Endothelial cell of umbilical vein (primary cell): ENCODE measurements around the gene GALNT13. TPM values are rescaled to one million over a fixed set of nuclear protein-coding genes. Genes with fewer than 3 reads are reported as not detected.

Experiments
- BruUV-seq: library from RNA; stranded (reverse); fragments of 400-500 nt; replicated peaks from 2 replicates; lab custom pipeline; 2021; lab: Mats Ljungman, UMichigan
- CTCF ChIA-PET: fragments of 300-600, 350-600 bp; sonication (Branson Sonifier 250); formaldehyde crosslinking; loops from one replicate; lab custom pipeline; 2021; ENCODE audit warnings: antibody characterized with exemption, inconsistent platforms; lab: Charles Lee
- POLR2A ChIA-PET: fragments of 300-600, 350-600 bp; sonication (Branson Sonifier 250); formaldehyde crosslinking; loops from one replicate; lab custom pipeline; 2021; ENCODE audit warnings: antibody characterized with exemption, inconsistent platforms; lab: Charles Lee
- DNase-seq: peaks from one replicate; pipeline ENCODE4 v3.0.0-alpha.2; 2011; ENCODE audit warnings: low read depth, low spot score
- FAIRE-seq: peaks from 2 replicates; lab custom pipeline; 2011; peaks lifted over from hg19 to GRCh38; lab: Jason Lieb, UNC
- H2AFZ ChIP-seq: 2 replicates; pipeline ENCODE4 v1.6.0; 2012; ENCODE audit warnings: low read depth, low read length, control low read depth, inconsistent platforms
- H3K27ac ChIP-seq: 2 replicates; pipeline ENCODE4 v1.5.1; 2011; ENCODE audit warnings: low read depth, mild to moderate bottlenecking, control low read depth, low read length, moderate library complexity; ENCODE audit not compliant: insufficient read depth
- H3K27me3 ChIP-seq, 2 experiments: 2 replicates each; pipeline versions ENCODE4 v1.6.0 to v1.6.1; 2011; ENCODE audit warnings: low read length in 2 of 2, mixed read lengths in 1 of 2; ENCODE audit not compliant: control insufficient read depth in 2 of 2, insufficient read depth in 2 of 2
- H3K36me3 ChIP-seq, 2 experiments: 2 replicates in 1 of 2; 3 replicates in 1 of 2; pipeline ENCODE4 v1.5.1; 2011; ENCODE audit warnings: low read length in 2 of 2, mild to moderate bottlenecking in 1 of 2, moderate library complexity in 1 of 2; ENCODE audit not compliant: control insufficient read depth in 2 of 2, insufficient read depth in 2 of 2; ENCODE audit errors: extremely low read depth in 1 of 2
- H3K4me1 ChIP-seq: 3 replicates; pipeline ENCODE4 v1.5.1; 2011; ENCODE audit warnings: mild to moderate bottlenecking, low read length; ENCODE audit not compliant: control insufficient read depth, insufficient read depth; ENCODE audit errors: extremely low read depth
- H3K4me2 ChIP-seq: 2 replicates; pipeline ENCODE4 v1.6.1; 2011; ENCODE audit warnings: low read length, control low read depth, mixed read lengths; ENCODE audit not compliant: insufficient read depth
- H3K4me3 ChIP-seq, 3 experiments: fragments of 200-600 bp in 1 of 3; sonication (generic), shearing (Covaris generic) in 1 of 3; replicated peaks in 1 of 3; 2 replicates each; pipeline ENCODE4 v1.5.1; 2011 to 2016; ENCODE audit warnings: control low read depth in 3 of 3, low read length in 3 of 3, mild to moderate bottlenecking in 2 of 3, inconsistent platforms in 1 of 3, low read depth in 1 of 3, moderate library complexity in 1 of 3; ENCODE audit not compliant: insufficient read depth in 1 of 3
- H3K79me2 ChIP-seq: 2 replicates; pipeline ENCODE4 v1.6.0; 2012; ENCODE audit warnings: low read length, inconsistent platforms; ENCODE audit not compliant: control insufficient read depth, insufficient read depth
- H3K9ac ChIP-seq: replicated peaks from 2 replicates; pipeline ENCODE3; 2011; ENCODE audit warnings: low read length, control low read depth; ENCODE audit not compliant: insufficient read depth; ENCODE audit errors: extremely low read depth
- H3K9me1 ChIP-seq: replicated peaks from 3 replicates; pipeline ENCODE4 v1.6.0; 2011; ENCODE audit warnings: mild to moderate bottlenecking, low read length; ENCODE audit not compliant: control insufficient read depth, insufficient read depth; ENCODE audit errors: extremely low read depth
- H3K9me3 ChIP-seq: replicated peaks from 2 replicates; pipeline ENCODE4 v1.5.1; 2012; ENCODE audit warnings: low read length, inconsistent platforms; ENCODE audit not compliant: control insufficient read depth, insufficient read depth
- H4K20me1 ChIP-seq: replicated peaks from 2 replicates; pipeline ENCODE3; 2011; ENCODE audit warnings: mild to moderate bottlenecking, low read length; ENCODE audit not compliant: control insufficient read depth, insufficient read depth; ENCODE audit errors: extremely low read depth
- EZH2 ChIP-seq: IDR thresholded peaks from 2 replicates; pipeline ENCODE4 v1.6.1; 2012; ENCODE audit warnings: borderline replicate concordance, low read depth, mild to moderate bottlenecking, moderate library complexity, low read length, inconsistent platforms; ENCODE audit not compliant: severe bottlenecking
- FOS ChIP-seq: IDR thresholded peaks from 2 replicates; pipeline ENCODE4 v1.6.1; 2011; ENCODE audit warnings: mild to moderate bottlenecking, low read length, moderate library complexity, borderline replicate concordance; ENCODE audit not compliant: insufficient read depth
- GATA2 ChIP-seq: IDR thresholded peaks from 2 replicates; pipeline ENCODE4 v1.7.0; 2011; ENCODE audit warnings: low read depth, mild to moderate bottlenecking, moderate library complexity, mixed read lengths, low read length; ENCODE audit not compliant: insufficient read length, insufficient read depth
- JUN ChIP-seq: IDR thresholded peaks from 2 replicates; pipeline ENCODE4 v1.6.1; 2011; ENCODE audit warnings: borderline replicate concordance, low read depth; ENCODE audit not compliant: insufficient read length, insufficient read depth
- MYC ChIP-seq: IDR thresholded peaks from one replicate; pipeline ENCODE4 v1.6.1; 2011; ENCODE audit warnings: mild to moderate bottlenecking, low read depth, low read length
- POLR2A ChIP-seq: IDR thresholded peaks from 2 replicates; pipeline ENCODE4 v1.6.1; 2012; ENCODE audit warnings: low read depth, mild to moderate bottlenecking, control low read depth, low read length
- POLR2AphosphoS5 ChIP-seq: IDR thresholded peaks from 2 replicates; pipeline ENCODE4 v1.6.1; 2012; ENCODE audit warnings: low read depth, mild to moderate bottlenecking, control low read depth, low read length, moderate library complexity; ENCODE audit not compliant: insufficient read depth
- dilution Hi-C: fragments of 300-500 bp; cut with MboI; formaldehyde crosslinking; loops from one replicate; pipeline ENCODE4 v1.15.0; 2019; ENCODE audit warnings: low sequenced_read_pairs; ENCODE audit not compliant: extremely low pct_ligation_motif_present
- intact Hi-C: fragments of 100-400 bp; cut with micrococcal nuclease; formaldehyde crosslinking; loops from one replicate; pipeline ENCODE4 v1.10.0; 2022
- polyA plus RNA-seq, 4 experiments: library from polyadenylated mRNA; depleted of rRNA in 3 of 4; stranded (reverse) in 3 of 4; unstranded in 1 of 4; fragments of >200 nt; gene quantifications; 2 replicates each; pipeline versions ENCODE4 v1.2.1 to v1.2.3, GENCODE V29; 2011 to 2012; ENCODE audit warnings: missing spikeins in 1 of 4
- total RNA-seq: library from RNA; stranded (reverse); gene quantifications from 2 replicates; pipeline ENCODE4 v1.2.3, GENCODE V29; 2021
- TF ChIP-seq, protein P1 (sequence below), 2 donors: IDR thresholded peaks; 1 replicate in 1 of 2; 2 replicates in 1 of 2; pipeline ENCODE4 v1.5.1; 2011; ENCODE audit warnings: low read length in 2 of 2, mild to moderate bottlenecking in 2 of 2, moderate library complexity in 2 of 2, control low read depth in 1 of 2, inconsistent platforms in 1 of 2, low read depth in 1 of 2; ENCODE audit not compliant: insufficient read depth in 1 of 2; ENCODE audit errors: extremely low read depth in 1 of 2
- TF ChIP-seq, protein P2 (sequence below): IDR thresholded peaks from 2 replicates; pipeline ENCODE4 v1.6.1; 2011; ENCODE audit not compliant: insufficient read depth, insufficient read length

GALNT13 gene
- total and polyA plus RNA-seq, 2 donors (not counting 3 experiments of a cell fraction or from before 2014, with no cell fraction given), result 0.06 TPM; not detected in 1

GRCh38 chr2:154459286-154459685 lies 587.6 kb downstream of the GALNT13 start:
- no TSS peak for BruUV-seq

More at GRCh38 chr2:154459286-154459685, 587.6 kb downstream of the GALNT13 start:
- Histone ChIP-seq H2AFZ (no peak overlapping the region), H3K9me1 (no peaks in the 10 kb centered on the region), H3K36me3 (no peaks in the 10 kb centered on the region), H3K4me1 (no peaks in the 10 kb centered on the region), H3K4me3 (no peak overlapping the region), H3K27ac (no peak overlapping the region), H3K27me3 (no peaks in the 10 kb centered on the region), H3K4me2 (no peak overlapping the region), H3K9ac (no peak overlapping the region), H3K9me3 (no peaks in the 10 kb centered on the region), H4K20me1 (no peaks in the 10 kb centered on the region), H3K79me2 (no peaks in the 10 kb centered on the region)
- intact Hi-C loops (loop anchor here (5.0 kb wide), 1 partner anchor 238 kb away; the partner anchor contains the start of gene KCNJ3), dilution Hi-C loops (no loop called here)
- TF ChIP-seq EZH2 (no peak), MYC (no peak), GATA2 (no peak), POLR2A (no peak), FOS (no peak), JUN (no peak), POLR2AphosphoS5 (no peak)
- TF ChIP-seq, protein P1, sequence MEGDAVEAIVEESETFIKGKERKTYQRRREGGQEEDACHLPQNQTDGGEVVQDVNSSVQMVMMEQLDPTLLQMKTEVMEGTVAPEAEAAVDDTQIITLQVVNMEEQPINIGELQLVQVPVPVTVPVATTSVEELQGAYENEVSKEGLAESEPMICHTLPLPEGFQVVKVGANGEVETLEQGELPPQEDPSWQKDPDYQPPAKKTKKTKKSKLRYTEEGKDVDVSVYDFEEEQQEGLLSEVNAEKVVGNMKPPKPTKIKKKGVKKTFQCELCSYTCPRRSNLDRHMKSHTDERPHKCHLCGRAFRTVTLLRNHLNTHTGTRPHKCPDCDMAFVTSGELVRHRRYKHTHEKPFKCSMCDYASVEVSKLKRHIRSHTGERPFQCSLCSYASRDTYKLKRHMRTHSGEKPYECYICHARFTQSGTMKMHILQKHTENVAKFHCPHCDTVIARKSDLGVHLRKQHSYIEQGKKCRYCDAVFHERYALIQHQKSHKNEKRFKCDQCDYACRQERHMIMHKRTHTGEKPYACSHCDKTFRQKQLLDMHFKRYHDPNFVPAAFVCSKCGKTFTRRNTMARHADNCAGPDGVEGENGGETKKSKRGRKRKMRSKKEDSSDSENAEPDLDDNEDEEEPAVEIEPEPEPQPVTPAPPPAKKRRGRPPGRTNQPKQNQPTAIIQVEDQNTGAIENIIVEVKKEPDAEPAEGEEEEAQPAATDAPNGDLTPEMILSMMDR (IDR thresholded peaks at IDR 0.05; ENCODE audit: extremely low read depth in 1 of 2, insufficient read depth in 1 of 2, low read depth in 1 of 2, low read length in 2 of 2), result no peak
- TF ChIP-seq, protein P2, sequence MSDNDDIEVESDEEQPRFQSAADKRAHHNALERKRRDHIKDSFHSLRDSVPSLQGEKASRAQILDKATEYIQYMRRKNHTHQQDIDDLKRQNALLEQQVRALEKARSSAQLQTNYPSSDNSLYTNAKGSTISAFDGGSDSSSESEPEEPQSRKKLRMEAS, result no peak
- DNase-seq, result no peak
- ChIA-PET CTCF (no interaction called here), POLR2A (no interaction called here)
- FAIRE-seq, result no peak
